ENCODE data around the gene PDZD8.

DNA sequence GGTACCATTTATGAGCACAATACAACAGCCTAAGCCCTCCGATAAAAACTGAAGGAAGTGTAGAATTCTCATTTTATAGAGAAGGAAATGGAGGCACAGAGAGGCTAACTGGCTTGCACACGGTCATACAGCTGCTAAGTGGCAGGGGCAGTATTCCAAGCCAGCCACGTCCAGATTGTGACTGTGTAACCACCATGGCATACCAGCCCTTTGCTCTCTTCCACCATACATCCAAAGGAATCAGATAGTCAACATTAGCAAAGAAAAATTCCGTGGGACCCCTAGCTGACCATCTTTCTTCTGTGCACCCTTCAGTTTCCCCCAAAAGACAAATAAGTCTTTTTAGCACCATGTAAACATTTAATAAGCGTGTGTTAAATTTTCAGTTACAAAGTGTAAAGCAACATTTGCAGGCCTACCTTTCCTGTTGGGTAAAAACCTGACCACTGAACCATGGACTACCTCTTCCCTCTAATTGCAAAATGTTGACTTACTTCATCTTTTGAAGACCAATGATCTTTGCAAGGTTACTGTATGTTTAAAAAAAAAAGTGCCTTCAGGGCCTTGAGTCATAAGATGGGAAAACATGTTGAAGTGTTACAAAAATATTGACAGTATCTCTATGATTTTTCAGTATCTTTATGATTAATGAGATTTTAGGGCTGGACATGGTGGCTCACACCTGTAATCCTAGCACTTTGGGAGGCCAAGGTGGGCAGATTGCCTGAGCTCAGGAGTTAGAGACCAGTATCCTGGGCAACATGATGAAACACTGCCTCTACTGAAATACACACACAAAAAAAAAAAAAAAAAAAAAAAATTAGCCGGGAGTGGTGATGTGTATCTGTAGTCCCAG lies 24.3 kb upstream of the PDZD8 start:
- TF ChIP-seq, protein P1, sequence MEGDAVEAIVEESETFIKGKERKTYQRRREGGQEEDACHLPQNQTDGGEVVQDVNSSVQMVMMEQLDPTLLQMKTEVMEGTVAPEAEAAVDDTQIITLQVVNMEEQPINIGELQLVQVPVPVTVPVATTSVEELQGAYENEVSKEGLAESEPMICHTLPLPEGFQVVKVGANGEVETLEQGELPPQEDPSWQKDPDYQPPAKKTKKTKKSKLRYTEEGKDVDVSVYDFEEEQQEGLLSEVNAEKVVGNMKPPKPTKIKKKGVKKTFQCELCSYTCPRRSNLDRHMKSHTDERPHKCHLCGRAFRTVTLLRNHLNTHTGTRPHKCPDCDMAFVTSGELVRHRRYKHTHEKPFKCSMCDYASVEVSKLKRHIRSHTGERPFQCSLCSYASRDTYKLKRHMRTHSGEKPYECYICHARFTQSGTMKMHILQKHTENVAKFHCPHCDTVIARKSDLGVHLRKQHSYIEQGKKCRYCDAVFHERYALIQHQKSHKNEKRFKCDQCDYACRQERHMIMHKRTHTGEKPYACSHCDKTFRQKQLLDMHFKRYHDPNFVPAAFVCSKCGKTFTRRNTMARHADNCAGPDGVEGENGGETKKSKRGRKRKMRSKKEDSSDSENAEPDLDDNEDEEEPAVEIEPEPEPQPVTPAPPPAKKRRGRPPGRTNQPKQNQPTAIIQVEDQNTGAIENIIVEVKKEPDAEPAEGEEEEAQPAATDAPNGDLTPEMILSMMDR (IDR thresholded peaks at IDR 0.05; ENCODE audit: poor library complexity, severe bottlenecking) = no peak
- no peak for TF ChIP-seq TAF1 (IDR thresholded peaks at IDR 0.05; ENCODE audit: low read depth)
- TF ChIP-seq EZH2 (IDR thresholded peaks at IDR 0.05; ENCODE audit: borderline replicate concordance, insufficient read depth, low read length, poor library complexity, severe bottlenecking) = no peak
- TF ChIP-seq SMC3 (conservative IDR thresholded peaks at IDR 0.05; ENCODE audit: poor library complexity) = no peak
- TF ChIP-seq, protein P2, sequence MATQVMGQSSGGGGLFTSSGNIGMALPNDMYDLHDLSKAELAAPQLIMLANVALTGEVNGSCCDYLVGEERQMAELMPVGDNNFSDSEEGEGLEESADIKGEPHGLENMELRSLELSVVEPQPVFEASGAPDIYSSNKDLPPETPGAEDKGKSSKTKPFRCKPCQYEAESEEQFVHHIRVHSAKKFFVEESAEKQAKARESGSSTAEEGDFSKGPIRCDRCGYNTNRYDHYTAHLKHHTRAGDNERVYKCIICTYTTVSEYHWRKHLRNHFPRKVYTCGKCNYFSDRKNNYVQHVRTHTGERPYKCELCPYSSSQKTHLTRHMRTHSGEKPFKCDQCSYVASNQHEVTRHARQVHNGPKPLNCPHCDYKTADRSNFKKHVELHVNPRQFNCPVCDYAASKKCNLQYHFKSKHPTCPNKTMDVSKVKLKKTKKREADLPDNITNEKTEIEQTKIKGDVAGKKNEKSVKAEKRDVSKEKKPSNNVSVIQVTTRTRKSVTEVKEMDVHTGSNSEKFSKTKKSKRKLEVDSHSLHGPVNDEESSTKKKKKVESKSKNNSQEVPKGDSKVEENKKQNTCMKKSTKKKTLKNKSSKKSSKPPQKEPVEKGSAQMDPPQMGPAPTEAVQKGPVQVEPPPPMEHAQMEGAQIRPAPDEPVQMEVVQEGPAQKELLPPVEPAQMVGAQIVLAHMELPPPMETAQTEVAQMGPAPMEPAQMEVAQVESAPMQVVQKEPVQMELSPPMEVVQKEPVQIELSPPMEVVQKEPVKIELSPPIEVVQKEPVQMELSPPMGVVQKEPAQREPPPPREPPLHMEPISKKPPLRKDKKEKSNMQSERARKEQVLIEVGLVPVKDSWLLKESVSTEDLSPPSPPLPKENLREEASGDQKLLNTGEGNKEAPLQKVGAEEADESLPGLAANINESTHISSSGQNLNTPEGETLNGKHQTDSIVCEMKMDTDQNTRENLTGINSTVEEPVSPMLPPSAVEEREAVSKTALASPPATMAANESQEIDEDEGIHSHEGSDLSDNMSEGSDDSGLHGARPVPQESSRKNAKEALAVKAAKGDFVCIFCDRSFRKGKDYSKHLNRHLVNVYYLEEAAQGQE (IDR thresholded peaks at IDR 0.05; ENCODE audit: borderline replicate concordance) = no peak
- no peak for TF ChIP-seq MXI1 (conservative IDR thresholded peaks at IDR 0.05; ENCODE audit: poor library complexity, severe bottlenecking)
